HG03460 (cell line): ENCODE measurements around the gene CALCR.
A peak's percentile ranks its signal among the peaks of the same experiment; 100 is the strongest.

ENCODE experiments used
- ATAC-seq: cut with Tn5 transposase; IDR thresholded peaks from one replicate; pipeline ENCODE4 v1.9.1; 2021; ENCODE audit not compliant: unreplicated experiment

The CALCR gene

DNA sequence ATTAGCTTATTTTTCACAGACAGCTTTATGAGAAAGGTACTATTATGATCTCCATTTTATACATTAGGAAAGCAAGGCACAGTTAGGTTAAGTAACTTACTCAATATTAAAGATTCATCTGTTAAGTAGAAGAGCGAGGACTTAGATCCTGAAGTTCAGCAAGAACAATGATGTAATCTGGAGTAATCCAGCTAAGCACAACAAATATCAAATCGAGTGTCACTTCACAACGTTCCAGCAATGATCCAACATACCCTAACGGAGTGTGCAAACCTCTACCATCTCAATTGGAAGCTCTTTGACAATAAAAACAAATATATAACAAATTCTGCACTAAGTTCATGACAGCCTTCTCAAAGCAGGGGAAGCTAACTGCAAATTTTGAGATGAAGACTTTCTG is 121.3 kb downstream of the CALCR start:
- ATAC-seq: no peak

DNA sequence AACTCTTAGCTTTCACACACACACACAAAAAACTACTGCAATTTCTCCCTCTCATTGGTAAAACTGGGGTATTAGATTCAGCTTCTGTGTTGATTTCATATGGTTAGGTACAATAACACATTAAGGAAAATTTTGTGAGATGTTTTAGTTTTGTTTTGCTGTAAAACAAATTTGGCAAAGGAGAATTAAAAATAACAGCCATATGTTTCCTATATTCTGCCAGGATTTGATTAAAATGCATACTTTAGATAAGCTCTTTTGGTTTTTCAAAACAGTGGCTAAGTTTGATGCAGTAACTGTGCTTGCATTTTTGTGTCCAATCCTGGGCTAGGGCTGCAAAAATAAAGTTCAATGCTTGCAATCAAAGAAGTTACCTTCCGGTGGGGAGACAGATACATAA is 126.3 kb downstream of the CALCR start:
- no peak for ATAC-seq

DNA sequence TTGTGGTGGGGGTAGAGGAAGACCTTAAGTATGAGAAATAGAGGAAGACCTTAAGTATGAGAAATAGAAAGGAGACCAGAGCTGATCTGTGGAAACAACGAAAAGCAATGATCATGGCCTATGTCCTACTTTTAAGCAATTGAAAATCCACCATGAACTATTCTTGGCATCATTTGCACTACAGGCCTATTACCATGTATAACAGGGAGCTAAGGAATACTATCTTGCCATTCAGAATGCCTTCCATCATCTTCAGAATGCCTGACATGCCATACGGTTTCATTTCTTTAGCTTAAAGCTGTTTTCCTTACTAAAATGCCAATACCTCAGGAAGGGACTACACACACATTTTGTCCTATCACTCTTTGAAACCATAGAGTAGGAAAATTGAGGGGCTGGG is 127.0 kb downstream of the CALCR start:
- no peak for ATAC-seq

DNA sequence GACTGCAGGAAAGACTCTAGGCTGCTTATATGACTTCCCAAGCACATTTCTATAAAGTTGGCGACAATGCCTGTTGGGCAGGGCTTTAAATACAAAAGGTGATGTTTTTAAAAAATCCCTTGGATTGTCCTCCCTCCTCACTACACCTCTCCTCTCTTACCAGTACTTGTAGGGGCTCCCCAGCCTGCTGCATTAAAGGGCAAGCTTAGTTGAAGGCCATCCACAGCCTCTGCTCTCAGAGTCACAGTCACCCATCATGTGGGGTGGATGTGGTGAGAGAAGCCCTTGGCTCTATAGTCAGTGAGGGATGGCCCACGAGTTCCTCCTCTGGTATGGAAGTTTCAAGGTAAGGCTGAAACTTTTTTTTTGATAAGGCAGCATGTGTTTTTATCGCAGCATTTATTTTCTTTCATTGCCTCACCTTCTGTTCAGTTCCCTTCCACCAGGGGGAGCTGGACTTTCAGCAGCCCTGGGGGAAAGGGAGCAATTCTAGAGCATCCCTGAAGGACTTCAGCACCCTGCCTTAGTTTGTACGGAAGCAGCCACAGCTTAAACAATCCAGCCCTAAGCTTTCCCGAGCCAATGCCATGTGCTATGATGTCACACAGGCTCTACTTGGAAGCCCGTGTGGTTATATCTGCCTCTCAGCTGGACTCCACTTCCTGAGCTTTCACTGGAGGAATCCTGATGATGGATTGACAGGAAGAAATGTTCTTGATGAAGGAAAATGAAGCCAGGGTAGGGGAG is 131.9 kb downstream of the CALCR start:
- peak; percentile 81 for ATAC-seq

DNA sequence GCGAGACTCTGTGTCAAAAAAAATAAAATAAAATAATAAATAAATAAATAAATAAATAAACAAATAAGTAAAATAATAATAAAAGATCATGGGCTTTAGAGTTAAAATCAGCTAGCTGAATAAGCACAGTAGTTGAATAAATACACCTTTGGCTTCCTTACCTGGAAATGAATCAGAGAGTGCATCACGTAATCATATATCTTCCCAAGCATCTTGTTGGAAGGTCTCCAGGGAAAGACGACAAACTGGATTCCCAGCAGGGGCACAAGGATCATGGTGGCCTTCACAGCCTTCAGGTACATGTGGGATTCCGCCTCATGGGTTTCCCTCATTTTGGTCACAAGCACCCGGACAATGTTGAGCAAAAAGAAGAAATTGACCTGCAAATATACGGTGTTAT is 138.7 kb downstream of the CALCR start:
- no peak for ATAC-seq

DNA sequence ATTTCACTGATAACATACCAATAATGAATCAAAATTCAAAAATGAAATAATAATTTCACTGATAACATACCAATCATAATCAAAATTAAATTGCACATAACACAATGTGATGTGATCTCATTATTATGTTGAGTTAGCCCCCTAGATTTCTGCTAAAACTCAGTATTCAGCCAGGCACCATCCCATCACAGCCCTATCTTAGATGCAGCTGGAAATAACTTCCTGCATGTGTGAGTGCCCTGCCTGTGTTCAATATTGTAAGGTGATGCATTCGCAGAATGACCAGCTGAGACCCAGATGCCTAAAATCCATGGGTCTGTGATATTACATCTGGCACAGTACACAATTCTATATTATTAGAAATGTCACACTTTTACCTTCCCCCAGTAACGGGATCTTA is 142.4 kb downstream of the CALCR start:
- no peak for ATAC-seq

GRCh38 chr7:93430917-93431588 is 143.5 kb downstream of the CALCR start:
- no peak for ATAC-seq

DNA sequence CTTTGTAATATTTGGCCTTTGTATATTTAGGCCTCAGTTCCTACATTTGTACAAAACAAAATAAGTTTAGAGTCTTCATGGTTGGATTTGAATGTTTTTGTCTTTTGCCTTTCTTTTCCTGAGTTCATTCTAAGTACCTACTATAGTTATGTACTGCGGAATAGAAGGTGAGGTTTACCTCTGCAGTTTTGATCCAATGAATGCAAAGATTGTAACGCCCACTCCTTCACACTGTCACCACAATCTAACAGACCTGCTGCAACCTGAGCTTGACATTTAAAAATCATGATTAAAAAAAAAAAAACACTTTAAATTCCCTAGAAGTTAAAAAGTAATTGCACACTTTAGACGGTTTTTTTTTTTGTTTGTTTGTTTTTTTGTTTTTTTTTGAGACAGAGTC is 145.0 kb downstream of the CALCR start:
- no peak for ATAC-seq

DNA sequence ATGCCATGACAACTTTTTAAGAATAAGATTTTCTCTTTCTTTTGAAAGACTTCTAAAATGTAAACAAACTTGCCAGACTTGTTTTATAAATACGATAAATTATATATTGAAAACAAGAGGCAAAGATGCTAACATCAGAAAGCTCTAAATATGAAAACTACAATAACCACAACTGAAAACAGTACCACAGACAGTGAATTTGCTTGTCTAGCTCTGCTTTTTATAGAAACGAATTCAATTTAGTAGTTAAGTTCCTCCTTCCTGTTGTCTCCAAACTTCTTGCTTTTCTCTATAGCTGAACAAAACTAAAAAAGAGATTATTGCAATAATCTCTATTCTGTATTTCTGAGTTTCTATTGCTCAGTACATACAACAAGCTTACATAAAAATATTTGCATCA is 147.4 kb downstream of the CALCR start:
- no peak for ATAC-seq

- no peak for ATAC-seq
Measured at GRCh38 chr7:93426155-93426696, 148.3 kb downstream of the CALCR start.

DNA sequence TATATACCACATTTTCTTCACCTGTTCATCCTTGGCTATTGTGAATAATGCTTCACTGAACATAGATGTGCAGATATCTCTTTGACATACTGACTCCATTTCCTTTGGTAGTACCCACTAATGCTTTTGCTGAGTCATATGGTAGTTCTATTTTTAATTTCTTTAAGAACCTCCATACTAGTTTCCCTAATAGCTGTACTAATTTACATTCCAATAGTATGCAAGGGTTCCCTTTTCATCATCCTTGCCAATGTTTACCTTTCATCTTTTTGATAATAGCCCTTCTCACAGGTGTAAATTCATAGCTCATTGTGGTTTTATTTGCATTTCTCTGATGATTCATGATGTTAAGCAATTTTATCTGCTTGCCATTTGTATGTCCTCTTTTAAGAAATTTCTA is 159.9 kb downstream of the CALCR start:
- ATAC-seq: no peak

GRCh38 chr7:93409324-93409723 is 165.2 kb downstream of the CALCR start:
- ATAC-seq: no peak

GRCh38 chr7:93407239-93407638 is 167.3 kb downstream of the CALCR start:
- no peak for ATAC-seq

- ATAC-seq: no peak
Measured at GRCh38 chr7:93402944-93403343, 171.6 kb downstream of the CALCR start.

DNA sequence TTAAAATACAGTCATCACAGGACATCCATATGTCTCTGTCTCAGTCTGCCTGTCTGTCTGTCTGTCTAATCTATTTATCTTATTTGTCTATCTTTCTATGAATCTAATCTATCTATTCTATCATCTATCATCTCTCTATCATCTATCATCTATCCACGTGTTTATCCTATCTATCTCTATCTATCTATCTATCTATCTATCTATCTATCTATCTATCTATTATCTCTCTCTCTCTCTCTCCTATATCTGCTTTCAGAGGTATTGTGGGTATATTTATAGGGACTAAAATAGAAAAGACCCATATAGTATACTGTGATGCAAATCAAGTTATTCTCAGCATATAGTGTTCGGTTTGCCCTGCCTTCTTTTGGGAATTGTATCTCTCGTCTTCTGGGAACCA is 174.9 kb downstream of the CALCR start:
- ATAC-seq: no peak

- no peak for ATAC-seq
Measured at GRCh38 chr7:93392984-93393383, 181.5 kb downstream of the CALCR start.

DNA sequence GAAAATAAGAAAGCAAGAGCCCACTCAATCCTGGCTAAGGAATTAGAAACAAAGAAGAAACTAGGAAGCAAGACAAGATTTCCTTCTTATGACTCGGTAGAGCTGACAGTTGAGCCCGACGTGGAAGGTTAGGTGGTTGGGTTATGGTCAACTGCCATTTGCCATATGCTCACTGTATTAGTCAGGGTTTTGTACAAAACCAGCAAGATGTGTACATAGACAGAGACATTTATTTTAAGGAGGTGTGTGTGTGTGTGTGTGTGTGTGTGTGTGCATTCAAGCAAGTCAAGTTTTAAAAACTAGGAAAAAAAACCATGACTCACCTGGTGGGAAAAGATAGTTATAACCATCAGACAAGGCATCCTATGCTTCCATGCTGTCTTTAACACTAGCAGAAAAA is 183.9 kb downstream of the CALCR start:
- ATAC-seq: no peak

- no peak for ATAC-seq
Measured at GRCh38 chr7:93382362-93382761, 192.2 kb downstream of the CALCR start.

- ATAC-seq: peak; percentile 55
Measured at GRCh38 chr7:93378131-93378760, 196.3 kb downstream of the CALCR start.

DNA sequence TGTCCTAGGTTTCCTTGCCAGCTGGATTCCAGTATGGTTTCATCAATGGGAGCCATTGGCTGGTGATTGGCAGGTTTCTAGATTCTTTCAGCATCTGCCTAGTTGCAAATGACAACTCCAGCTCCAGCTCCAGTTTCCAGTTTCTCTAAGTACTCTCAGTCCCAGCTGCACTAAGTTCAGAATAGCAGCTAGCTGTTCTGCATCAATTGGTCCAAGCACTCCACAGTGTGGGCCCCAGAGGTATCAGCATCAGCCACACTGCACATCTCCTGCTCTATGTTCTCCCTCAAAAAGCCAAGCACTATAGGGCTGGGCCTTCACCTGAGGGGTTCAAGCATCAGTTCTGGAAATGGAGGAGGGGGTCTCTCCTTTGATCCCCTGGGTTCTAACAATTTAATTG is 198.9 kb downstream of the CALCR start:
- ATAC-seq: no peak
